HEK293 (cell line): ENCODE data around the gene CYP2E1.

Experiments
- SCRT1 ChIP-seq: fragments of 450-650 bp; formaldehyde crosslinking; IDR thresholded peaks from 2 replicates; pipeline ENCODE4 v1.5.1; 2016; ENCODE audit warnings: missing biosample characterization, missing genetic modification characterization, borderline replicate concordance
- YY1 ChIP-seq: fragments of 450-650 bp; formaldehyde crosslinking; IDR thresholded peaks from 2 replicates; pipeline ENCODE4 v1.5.1; 2018; ENCODE audit warnings: missing biosample characterization, missing genetic modification characterization
- ZNF112 ChIP-seq: fragments of 450-650 bp; formaldehyde crosslinking; IDR thresholded peaks from 2 replicates; pipeline ENCODE4 v1.5.0; 2017; ENCODE audit warnings: missing biosample characterization, missing genetic modification characterization
- ZNF138 ChIP-seq: fragments of 450-650 bp; formaldehyde crosslinking; IDR thresholded peaks from 2 replicates; pipeline ENCODE4 v1.5.1; 2016; ENCODE audit warnings: missing biosample characterization, missing genetic modification characterization, borderline replicate concordance
- ZNF140 ChIP-seq: fragments of 450-650 bp; formaldehyde crosslinking; IDR thresholded peaks from 2 replicates; pipeline ENCODE4 v1.5.1; 2016; ENCODE audit warnings: missing biosample characterization, missing genetic modification characterization
- ZNF174 ChIP-seq: fragments of 450-650 bp; formaldehyde crosslinking; IDR thresholded peaks from 2 replicates; pipeline ENCODE4 v1.5.0; 2017; ENCODE audit warnings: missing biosample characterization, mild to moderate bottlenecking, missing genetic modification characterization
- ZNF175 ChIP-seq: fragments of 450-650 bp; formaldehyde crosslinking; IDR thresholded peaks from 2 replicates; pipeline ENCODE4 v1.5.1; 2016; ENCODE audit warnings: missing biosample characterization, missing genetic modification characterization
- ZNF391 ChIP-seq: fragments of 450-650 bp; formaldehyde crosslinking; IDR thresholded peaks from 2 replicates; pipeline ENCODE4 v1.5.1; 2016; ENCODE audit warnings: low read depth, missing biosample characterization, missing genetic modification characterization, borderline replicate concordance
- ZNF843 ChIP-seq: fragments of 450-650 bp; formaldehyde crosslinking; IDR thresholded peaks from 2 replicates; pipeline ENCODE4 v1.5.1; 2016; ENCODE audit warnings: missing biosample characterization, missing genetic modification characterization
- TF ChIP-seq, protein P1 (sequence below): fragments of 450-650 bp; formaldehyde crosslinking; IDR thresholded peaks from 2 replicates; pipeline ENCODE4 v1.5.1; 2016; ENCODE audit warnings: missing biosample characterization, missing genetic modification characterization
- TF ChIP-seq, protein P2 (sequence below): fragments of 450-650 bp; formaldehyde crosslinking; IDR thresholded peaks from 2 replicates; pipeline ENCODE4 v1.5.0; 2017; ENCODE audit warnings: missing biosample characterization, missing genetic modification characterization, borderline replicate concordance

DNA sequence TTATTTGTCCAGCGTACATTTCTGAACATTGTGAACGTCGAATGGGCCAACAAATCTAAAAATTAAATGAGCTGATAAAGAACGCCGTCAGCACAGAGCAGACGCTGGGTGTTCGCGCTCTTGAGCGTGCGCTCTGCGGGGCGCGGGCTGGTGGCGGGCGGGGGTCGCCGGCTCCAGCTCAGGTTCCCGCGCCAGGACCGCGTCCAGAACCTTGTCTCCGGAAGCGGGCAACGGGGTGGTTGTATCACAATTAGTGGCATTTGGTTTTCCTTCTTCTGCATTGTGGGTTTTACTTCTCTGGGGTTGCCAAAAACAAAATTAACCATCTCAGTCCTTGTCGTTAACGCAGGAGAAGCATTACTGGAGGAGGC lies 2.4 kb downstream of the CYP2E1 start:
- TF ChIP-seq YY1 (tag by site-specific recombination) (no peak), ZNF112 (tag by site-specific recombination) (no peak), ZNF843 (tag by site-specific recombination) (no peak), ZNF174 (no peak), ZNF175 (tag by site-specific recombination) (no peak), ZNF138 (no peak), ZNF391 (tag by site-specific recombination) (no peak), SCRT1 (tag by site-specific recombination) (no peak), ZNF140 (tag by site-specific recombination) (no peak)
- TF ChIP-seq, protein P1, sequence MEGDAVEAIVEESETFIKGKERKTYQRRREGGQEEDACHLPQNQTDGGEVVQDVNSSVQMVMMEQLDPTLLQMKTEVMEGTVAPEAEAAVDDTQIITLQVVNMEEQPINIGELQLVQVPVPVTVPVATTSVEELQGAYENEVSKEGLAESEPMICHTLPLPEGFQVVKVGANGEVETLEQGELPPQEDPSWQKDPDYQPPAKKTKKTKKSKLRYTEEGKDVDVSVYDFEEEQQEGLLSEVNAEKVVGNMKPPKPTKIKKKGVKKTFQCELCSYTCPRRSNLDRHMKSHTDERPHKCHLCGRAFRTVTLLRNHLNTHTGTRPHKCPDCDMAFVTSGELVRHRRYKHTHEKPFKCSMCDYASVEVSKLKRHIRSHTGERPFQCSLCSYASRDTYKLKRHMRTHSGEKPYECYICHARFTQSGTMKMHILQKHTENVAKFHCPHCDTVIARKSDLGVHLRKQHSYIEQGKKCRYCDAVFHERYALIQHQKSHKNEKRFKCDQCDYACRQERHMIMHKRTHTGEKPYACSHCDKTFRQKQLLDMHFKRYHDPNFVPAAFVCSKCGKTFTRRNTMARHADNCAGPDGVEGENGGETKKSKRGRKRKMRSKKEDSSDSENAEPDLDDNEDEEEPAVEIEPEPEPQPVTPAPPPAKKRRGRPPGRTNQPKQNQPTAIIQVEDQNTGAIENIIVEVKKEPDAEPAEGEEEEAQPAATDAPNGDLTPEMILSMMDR (tag by site-specific recombination): no peak
- TF ChIP-seq, protein P2, sequence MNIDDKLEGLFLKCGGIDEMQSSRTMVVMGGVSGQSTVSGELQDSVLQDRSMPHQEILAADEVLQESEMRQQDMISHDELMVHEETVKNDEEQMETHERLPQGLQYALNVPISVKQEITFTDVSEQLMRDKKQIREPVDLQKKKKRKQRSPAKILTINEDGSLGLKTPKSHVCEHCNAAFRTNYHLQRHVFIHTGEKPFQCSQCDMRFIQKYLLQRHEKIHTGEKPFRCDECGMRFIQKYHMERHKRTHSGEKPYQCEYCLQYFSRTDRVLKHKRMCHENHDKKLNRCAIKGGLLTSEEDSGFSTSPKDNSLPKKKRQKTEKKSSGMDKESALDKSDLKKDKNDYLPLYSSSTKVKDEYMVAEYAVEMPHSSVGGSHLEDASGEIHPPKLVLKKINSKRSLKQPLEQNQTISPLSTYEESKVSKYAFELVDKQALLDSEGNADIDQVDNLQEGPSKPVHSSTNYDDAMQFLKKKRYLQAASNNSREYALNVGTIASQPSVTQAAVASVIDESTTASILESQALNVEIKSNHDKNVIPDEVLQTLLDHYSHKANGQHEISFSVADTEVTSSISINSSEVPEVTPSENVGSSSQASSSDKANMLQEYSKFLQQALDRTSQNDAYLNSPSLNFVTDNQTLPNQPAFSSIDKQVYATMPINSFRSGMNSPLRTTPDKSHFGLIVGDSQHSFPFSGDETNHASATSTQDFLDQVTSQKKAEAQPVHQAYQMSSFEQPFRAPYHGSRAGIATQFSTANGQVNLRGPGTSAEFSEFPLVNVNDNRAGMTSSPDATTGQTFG: no peak
